HCT116 (cell line): ENCODE measurements around the gene GRPR. TPM values are rescaled to one million over a fixed set of nuclear protein-coding genes. Genes with fewer than 3 reads are reported as not detected.

Source experiments
- ATAC-seq: fragments of 200-7000 bp; cut with Tn5 transposase; 2 replicates; pipeline ENCODE4 v1.9.1; 2020; ENCODE audit warnings: mild to moderate bottlenecking, moderate library complexity
- BruUV-seq: library from RNA; stranded (reverse); fragments of 400-500 nt; replicated peaks from 2 replicates; lab custom pipeline; 2021; lab: Mats Ljungman, UMichigan
- CTCF ChIA-PET: fragments of 300-600 bp; sonication (Branson Sonifier 250); formaldehyde crosslinking; loops from one replicate; lab custom pipeline; 2021; ENCODE audit warnings: antibody characterized with exemption; lab: Charles Lee
- POLR2A ChIA-PET: fragments of 300-600, 350-600 bp; sonication (Branson Sonifier 250); formaldehyde crosslinking; loops from one replicate; lab custom pipeline; 2021; ENCODE audit warnings: antibody characterized with exemption; lab: Charles Lee
- RAD21 ChIA-PET, 2 experiments: fragments of 300-600 bp; sonication (Branson Sonifier 250); formaldehyde crosslinking; loops; one replicate each; lab custom pipeline; 2023; ENCODE audit warnings: low total read pairs in 2 of 2; ENCODE audit not compliant: uncharacterized antibody in 2 of 2, unreplicated experiment in 2 of 2, low non-redundant PET in 1 of 2; lab: Charles Lee
- DNase-seq: peaks from one replicate; pipeline ENCODE4 v3.0.0-alpha.2; 2010; ENCODE audit warnings: low read depth, low spot score
- H2AFZ ChIP-seq: fragments of 200-600 bp; shearing (Covaris generic), sonication (generic); 2 replicates; pipeline ENCODE4 v1.6.1; 2017; ENCODE audit warnings: low read depth, mixed run types, mixed read lengths, antibody characterized with exemption, low read length; ENCODE audit not compliant: poor library complexity, severe bottlenecking
- H3K27ac ChIP-seq: 2 replicates; pipeline ENCODE4 v1.5.1; 2012; ENCODE audit warnings: low read depth, low read length
- H3K27me3 ChIP-seq: fragments of 200-600 bp; sonication (generic); 2 replicates; pipeline ENCODE4 v1.6.1; 2016; ENCODE audit warnings: mixed run types, low read length, mixed read lengths; ENCODE audit not compliant: insufficient read depth
- H3K36me3 ChIP-seq, 2 experiments: fragments of 200-500 bp in 1 of 2; fragments of 200-600 bp in 1 of 2; sonication (Bioruptor generic) in 1 of 2; sonication (generic) in 1 of 2; 2 replicates each; pipeline versions ENCODE4 v1.5.1 to v1.6.1; 2014 to 2016; ENCODE audit warnings: low read length in 2 of 2, inconsistent platforms in 1 of 2, mixed read lengths in 1 of 2, mixed run types in 1 of 2; ENCODE audit not compliant: insufficient read depth in 2 of 2, control insufficient read depth in 1 of 2
- H3K4me1 ChIP-seq, 2 experiments: fragments of 200-600 bp in 1 of 2; sonication (generic) in 1 of 2; 2 replicates each; pipeline versions ENCODE4 v1.5.1 to v1.6.1; 2012 to 2017; ENCODE audit warnings: low read length in 2 of 2, inconsistent platforms in 1 of 2, mild to moderate bottlenecking in 1 of 2, mixed read lengths in 1 of 2, mixed run types in 1 of 2, moderate library complexity in 1 of 2; ENCODE audit not compliant: insufficient read depth in 2 of 2, control insufficient read depth in 1 of 2
- H3K4me2 ChIP-seq: fragments of 200-600 bp; sonication (generic); 2 replicates; pipeline ENCODE4 v1.6.1; 2017; ENCODE audit warnings: mixed run types, low read length, mixed read lengths
- H3K4me3 ChIP-seq, 2 experiments: fragments of 200-600 bp in 1 of 2; sonication (generic) in 1 of 2; replicated peaks in 1 of 2; 2 replicates each; pipeline ENCODE4 v1.5.1; 2011 to 2016; ENCODE audit warnings: low read length in 2 of 2, control low read depth in 1 of 2, low read depth in 1 of 2, mild to moderate bottlenecking in 1 of 2, mixed read lengths in 1 of 2, mixed run types in 1 of 2
- H3K79me2 ChIP-seq: fragments of 200-600 bp; sonication (generic); 2 replicates; pipeline ENCODE4 v1.6.1; 2017; ENCODE audit warnings: mild to moderate bottlenecking, mixed run types, low read length, moderate library complexity, mixed read lengths; ENCODE audit not compliant: insufficient read depth
- H3K9ac ChIP-seq: fragments of 200-600 bp; sonication (generic); 2 replicates; pipeline ENCODE4 v1.6.1; 2016; ENCODE audit warnings: low read length, mixed read lengths
- H3K9me2 ChIP-seq: fragments of 200-600 bp; sonication (generic), shearing (Covaris generic); 2 replicates; pipeline ENCODE4 v1.6.1; 2017; ENCODE audit warnings: mixed run types, mild to moderate bottlenecking, moderate library complexity; ENCODE audit not compliant: insufficient read depth
- H3K9me3 ChIP-seq, 2 experiments: fragments of 200-500 bp in 1 of 2; fragments of 200-600 bp in 1 of 2; sonication (Bioruptor generic) in 1 of 2; sonication (generic) in 1 of 2; 2 replicates each; pipeline ENCODE4 v1.6.1; 2014 to 2017; ENCODE audit warnings: low read length in 2 of 2, mixed read lengths in 2 of 2, inconsistent platforms in 1 of 2, low read depth in 1 of 2, mild to moderate bottlenecking in 1 of 2, mixed run types in 1 of 2, moderate library complexity in 1 of 2; ENCODE audit not compliant: control insufficient read depth in 1 of 2, insufficient read depth in 1 of 2
- H4K20me1 ChIP-seq: fragments of 200-600 bp; sonication (generic), shearing (Covaris generic); 2 replicates; pipeline ENCODE4 v1.6.1; 2017; ENCODE audit warnings: mixed run types, mild to moderate bottlenecking, moderate library complexity; ENCODE audit not compliant: insufficient read depth
- CBX3 ChIP-seq: IDR thresholded peaks from 2 replicates; pipeline ENCODE4 v1.6.1; 2012; ENCODE audit warnings: low read depth
- ELF1 ChIP-seq: IDR thresholded peaks from 2 replicates; pipeline ENCODE4 v1.6.1; 2012; ENCODE audit warnings: low read depth, borderline replicate concordance
- EZH2 ChIP-seq: fragments of 200-600 bp; sonication (generic); IDR thresholded peaks from 2 replicates; pipeline ENCODE4 v1.6.1; 2017; ENCODE audit warnings: antibody characterized with exemption, mixed run types
- POLR2A ChIP-seq: IDR thresholded peaks from 2 replicates; pipeline ENCODE4 v1.7.0; 2011; ENCODE audit warnings: borderline replicate concordance; ENCODE audit not compliant: insufficient read depth, insufficient read length; ENCODE audit errors: extremely low read depth
- RAD21 ChIP-seq: IDR thresholded peaks from 2 replicates; pipeline ENCODE4 v1.6.1; 2012; ENCODE audit warnings: low read depth, mild to moderate bottlenecking
- REST ChIP-seq: IDR thresholded peaks from 2 replicates; pipeline ENCODE4 v1.6.1; 2012; ENCODE audit warnings: low read depth
- SIN3A ChIP-seq: IDR thresholded peaks from 2 replicates; pipeline ENCODE4 v1.6.1; 2012; ENCODE audit warnings: low read depth
- ZNF274 ChIP-seq: fragments of 200-500 bp; sonication (Bioruptor generic); IDR thresholded peaks from 2 replicates; pipeline ENCODE4 v1.6.1; 2014; ENCODE audit warnings: mild to moderate bottlenecking, low read depth, low read length, inconsistent platforms
- intact Hi-C: fragments of 100-400 bp; cut with micrococcal nuclease; formaldehyde crosslinking; loops from 2 replicates; pipeline ENCODE4 v1.10.0; 2022
- total RNA-seq: library from RNA; stranded (reverse); gene quantifications from one replicate; pipeline ENCODE4 v1.2.1, GENCODE V29; 2021; ENCODE audit not compliant: unreplicated experiment

Gene GRPR
- total RNA-seq, 1 experiment from 2014 or later, result 0.15 TPM

- intact Hi-C loops, result no loop called here
- CTCF ChIA-PET, result no interaction called here
Measured at GRCh38 chrX:16155581-16156096, 32.3 kb downstream of the GRPR start.

More at GRCh38 chrX:16155581-16156096, 32.3 kb downstream of the GRPR start:
- Histone ChIP-seq H3K4me3 (no peak overlapping the region), H3K9ac (no peak overlapping the region), H3K9me3 (no peaks in the 10 kb centered on the region), H2AFZ (no peak overlapping the region), H3K36me3 (peaks cover 0 to 19% of the 10 kb centered on the region in 2 experiments; a peak in 1 of 4 replicates), H4K20me1 (no peaks in the 10 kb centered on the region), H3K4me1 (peaks cover 6 to 13% of the 10 kb centered on the region in 2 experiments; a peak in 3 of 4 replicates), H3K4me2 (no peak overlapping the region), H3K9me2 (no peaks in the 10 kb centered on the region), H3K27me3 (no peaks in the 10 kb centered on the region), H3K79me2 (no peaks in the 10 kb centered on the region), H3K27ac (no peak overlapping the region)
- DNase-seq (no peak), ATAC-seq (no peak)
- TF ChIP-seq REST (no peak), POLR2A (no peak), EZH2 (no peak), ELF1 (no peak), RAD21 (no peak), ZNF274 (no peak), CBX3 (no peak), SIN3A (no peak)
- no TSS peak for BruUV-seq
- ChIA-PET RAD21 (no interaction called here), POLR2A (no interaction called here)
